Activated naive CD8-positive, alpha-beta T cell treated with anti-CD3 and anti-CD28 coated beads, Interleukin-2, amount 50 U/mL, for 16 hours (primary cell): Measurements from ENCODE around the gene NOC4L.
A peak's percentile ranks its signal among the peaks of the same experiment; 100 is the strongest.

ENCODE experiments used
- DNase-seq: peaks from one replicate; pipeline ENCODE4 v3.0.0-alpha.2; 2020; ENCODE audit warnings: low read depth, low spot score

NOC4L gene

DNA sequence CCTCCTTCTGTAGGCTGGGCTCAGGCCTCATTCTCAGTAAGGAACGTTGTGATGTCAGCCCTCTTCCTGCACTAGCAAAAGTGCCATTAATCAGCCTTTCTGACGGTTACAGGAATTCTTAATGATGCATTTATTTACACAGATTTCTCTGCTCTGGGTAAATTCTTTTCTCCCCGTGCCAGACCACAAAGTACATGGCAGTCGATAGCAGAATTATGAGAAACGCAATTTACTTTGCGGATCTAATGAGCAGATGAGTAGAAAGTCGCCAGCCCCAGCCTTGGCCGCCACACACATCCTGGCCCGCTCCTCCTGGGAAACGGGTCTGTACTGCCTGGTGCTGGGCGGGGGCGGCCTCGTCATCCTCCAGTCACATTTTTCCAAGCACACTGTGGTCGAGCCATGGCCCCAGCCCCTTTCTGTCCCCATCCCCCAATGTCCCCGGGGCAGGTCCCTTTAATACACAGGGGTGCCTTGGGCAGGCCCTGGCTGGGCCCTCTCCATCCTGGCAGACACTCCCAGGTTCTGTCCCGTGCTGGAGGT lies 25.9 kb downstream of the NOC4L start:
- DNase-seq = no peak

- no peak for DNase-seq
Measured at GRCh38 chr12:132170637-132171292, 26.5 kb downstream of the NOC4L start.

- no peak for DNase-seq
Measured at GRCh38 chr12:132171293-132171967, 27.2 kb downstream of the NOC4L start.

DNA sequence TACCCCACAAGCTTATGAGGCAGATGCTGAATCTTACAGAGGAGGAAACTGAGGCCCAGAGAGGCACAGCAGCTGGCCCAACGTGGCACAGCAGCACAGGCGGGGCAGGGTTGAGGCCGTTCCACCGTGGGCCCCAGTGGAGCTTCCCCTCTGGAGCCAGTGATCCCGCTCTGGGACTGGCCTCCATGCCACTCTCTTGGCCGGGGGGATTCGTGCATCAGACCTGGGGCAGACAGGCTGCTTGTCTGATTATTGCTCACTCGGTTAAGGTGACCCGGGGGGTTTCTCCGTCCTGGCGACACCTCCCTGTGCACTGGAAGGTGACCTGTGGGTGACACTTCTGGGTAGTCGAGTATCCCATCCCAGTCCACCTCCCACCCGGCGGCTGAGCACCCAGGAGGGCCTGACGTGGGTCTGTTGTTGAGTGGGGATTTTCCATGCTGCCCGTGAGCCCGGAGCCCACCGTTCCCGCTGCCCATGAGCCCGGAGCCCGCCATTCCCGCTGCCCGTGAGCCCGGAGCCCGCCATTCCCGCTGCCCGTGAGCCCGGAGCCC lies 27.8 kb downstream of the NOC4L start:
- no peak for DNase-seq

GRCh38 chr12:132172619-132173018 lies 28.4 kb downstream of the NOC4L start:
- DNase-seq = no peak

- no peak for DNase-seq
Measured at GRCh38 chr12:132173135-132174014, 29.1 kb downstream of the NOC4L start.

GRCh38 chr12:132174015-132174838 lies 30.0 kb downstream of the NOC4L start:
- DNase-seq = no peak

DNA sequence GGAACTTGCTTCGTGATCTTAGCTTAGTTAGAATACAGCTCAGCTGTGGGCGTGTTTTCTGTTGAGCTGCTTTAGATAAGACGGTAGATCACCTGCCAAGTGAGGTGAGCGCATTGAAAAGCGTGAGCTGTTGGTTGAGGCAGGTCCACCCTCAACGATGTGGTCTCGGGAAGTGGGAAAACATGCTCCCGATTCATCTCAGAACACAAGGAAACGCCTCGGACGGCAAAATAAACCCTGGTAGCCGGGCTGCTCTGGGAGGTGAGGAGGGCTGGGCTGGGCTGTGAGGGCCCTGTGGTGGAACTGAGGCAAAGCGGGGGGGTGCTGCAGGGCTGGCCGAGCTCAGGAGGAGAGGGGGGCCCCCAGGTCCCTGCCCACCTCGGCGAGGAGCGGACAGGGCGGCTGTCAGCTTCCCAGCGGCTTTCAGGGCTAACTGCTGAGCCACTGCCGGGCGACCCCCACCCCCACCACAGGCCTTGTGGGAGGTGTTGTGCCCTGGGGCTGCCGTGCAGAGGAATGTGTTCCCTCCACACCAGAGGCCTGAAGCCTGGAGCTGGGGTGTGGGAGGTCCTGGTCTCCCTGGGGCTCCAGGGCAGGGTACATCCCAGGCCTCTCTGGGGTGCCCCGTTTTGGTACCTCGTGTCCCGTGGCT lies 30.7 kb downstream of the NOC4L start:
- DNase-seq = no peak

DNA sequence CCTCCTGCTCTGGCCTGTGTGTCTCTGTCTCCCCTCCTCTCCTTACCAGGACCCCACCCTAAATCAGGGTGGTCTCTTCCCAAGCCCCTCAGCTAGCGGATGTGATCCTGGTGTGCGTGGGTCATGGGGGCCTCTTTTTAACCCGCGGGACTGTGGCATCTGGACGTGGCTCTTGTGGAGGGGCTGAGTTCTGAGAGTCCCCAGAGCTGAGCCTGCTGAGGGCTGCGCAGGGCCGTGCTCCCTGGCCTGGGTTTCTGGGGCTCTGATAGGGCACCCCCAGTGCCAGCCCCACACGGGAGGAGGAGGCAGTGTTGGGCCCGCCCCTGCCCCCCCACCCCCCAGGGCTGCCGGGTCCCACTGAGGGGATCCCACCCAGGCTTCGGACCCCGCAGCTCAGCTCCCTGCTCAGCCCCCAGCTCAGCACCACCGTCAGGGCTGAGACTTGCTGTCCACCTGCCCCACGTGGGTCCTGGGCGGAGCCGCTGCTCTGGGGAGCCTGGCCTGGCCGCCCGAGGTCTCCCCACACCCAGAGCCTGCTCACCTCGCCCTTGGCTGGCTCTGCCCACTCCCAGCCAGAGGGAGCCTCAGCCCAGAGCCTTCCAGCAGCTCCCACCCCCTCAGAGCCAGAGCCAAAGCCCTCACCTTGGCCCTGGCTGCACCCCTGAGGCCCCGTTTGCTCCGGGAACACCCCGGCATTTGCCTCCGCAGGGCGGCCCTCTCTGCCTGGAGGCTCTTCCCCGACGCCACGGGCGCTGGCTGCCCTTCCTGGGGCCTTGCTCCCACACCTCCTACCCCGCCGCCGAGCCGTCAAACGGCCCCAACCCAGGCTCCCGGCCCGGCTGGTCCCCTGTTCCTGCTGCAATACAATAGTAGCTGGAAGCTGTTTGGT lies 31.5 kb downstream of the NOC4L start:
- DNase-seq = no peak

- DNase-seq = no peak
Measured at GRCh38 chr12:132176385-132176919, 32.2 kb downstream of the NOC4L start.

DNA sequence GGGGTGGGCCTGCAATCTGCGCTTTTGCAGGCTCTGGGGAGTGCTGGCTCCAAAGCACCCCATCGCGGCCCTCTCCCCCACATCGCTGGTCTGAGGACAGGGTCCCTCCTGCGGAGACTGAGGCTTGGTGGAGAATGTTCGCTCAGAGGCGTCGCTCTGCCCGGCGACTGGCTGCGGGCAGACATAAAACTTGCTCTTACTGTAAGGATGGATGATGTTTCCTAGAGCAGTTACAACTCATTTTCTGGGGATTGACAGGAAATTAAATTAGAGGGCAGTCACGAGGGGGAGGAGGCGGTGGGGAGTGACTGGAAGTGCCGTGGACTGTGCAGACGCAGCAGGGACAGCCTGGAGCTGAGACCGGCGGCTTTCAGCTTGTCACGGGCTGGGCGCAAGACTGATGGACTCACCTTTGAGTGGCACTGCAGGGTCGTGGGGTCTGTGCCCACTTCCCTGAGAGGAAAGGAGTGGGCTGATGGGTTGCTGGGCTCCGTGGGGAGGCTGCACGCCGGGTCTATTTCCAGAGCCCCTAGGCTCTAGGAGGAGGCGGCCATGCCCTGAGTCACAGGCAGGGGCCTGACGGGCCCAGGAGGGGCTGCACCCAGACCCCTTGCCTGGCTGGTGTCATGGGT lies 32.8 kb downstream of the NOC4L start:
- DNase-seq = no peak

DNA sequence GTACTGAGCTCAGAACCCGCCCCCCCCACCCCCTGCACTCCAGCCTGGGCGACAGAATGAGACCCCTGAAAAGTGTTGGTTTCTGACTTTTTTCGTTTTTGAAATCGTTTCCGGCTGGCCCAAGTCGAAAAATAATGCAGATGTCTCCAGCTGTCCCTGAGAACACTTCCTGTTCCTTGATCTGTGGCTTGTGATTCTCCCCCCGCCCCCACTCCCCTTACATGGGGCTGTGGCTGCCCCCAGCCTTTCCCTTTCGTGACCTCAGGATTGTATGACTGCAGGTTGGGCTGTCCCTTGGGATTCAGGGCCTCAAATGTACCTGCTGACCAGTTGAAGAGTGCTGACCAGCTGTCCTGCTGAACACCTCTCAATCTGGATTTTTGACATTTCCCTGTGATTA lies 34.1 kb downstream of the NOC4L start:
- no peak for DNase-seq

DNA sequence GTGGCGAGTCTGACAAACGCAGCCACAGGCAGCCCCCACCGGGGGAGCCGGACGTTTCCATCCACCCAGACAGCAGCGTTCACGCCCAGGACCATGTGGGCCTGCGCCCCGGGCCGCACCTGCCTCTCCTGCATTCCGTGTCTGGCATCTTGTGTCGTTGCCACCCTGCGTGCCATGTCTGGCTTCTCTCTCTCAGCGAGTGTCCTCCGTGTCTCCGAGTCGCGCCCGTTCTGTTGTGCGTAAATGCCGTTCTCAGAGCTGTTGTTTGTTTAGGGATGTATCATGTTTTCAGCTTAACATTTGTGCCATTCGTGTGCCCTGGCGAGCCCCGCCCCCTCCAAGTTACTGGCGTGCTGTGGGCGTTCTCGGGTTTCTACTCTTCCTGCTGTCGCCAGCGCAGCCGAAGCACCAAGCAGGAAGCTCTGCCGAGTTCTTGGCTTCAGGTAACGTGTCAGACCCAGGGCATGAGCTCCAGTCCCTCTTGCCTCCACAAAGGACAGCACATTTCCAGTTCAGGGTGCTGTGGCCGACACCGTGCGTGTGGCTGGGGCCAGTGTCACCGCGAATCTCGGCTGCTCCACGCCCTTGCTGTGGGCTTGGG lies 34.6 kb downstream of the NOC4L start:
- peak; percentile 21 for DNase-seq

GRCh38 chr12:132179431-132180362 lies 35.4 kb downstream of the NOC4L start:
- no peak for DNase-seq

DNA sequence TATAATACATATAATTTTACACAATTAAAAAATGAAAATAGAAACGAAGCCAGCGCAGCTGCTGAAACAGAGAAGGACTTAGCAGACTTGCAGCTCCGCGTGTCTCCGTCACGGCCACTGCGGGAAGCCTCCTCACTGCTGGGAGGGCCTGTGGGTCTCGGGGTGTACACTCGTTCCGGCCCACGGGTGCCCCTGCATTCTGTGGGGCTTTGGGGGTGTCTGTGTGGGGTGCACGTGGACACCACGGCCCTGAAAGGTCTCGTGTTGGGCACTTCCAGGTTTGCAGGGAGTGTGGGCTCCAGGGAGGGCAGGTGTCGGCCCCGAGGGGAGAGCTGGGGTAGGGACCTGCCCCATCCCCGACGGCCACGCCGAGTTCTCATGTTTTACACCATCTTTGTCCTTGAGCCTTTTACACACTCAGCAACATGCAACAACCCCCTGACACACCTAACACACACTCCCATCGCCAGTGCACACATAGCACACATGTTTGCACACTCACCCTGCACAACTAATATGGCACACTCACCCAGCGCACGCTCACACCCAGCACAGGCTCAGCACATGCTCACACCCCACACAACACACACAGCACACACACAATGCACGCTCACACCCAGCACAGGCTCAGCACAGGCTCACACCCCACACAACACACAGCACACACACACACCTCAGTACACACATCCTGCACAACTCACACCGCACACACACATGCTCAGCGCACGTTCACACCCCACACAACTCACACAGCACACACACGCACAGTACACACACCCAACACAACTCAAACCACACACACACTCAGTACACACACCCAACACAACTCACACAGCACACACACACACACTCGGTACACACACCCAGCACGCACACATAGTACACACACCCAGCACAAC lies 36.6 kb downstream of the NOC4L start:
- no peak for DNase-seq

GRCh38 chr12:132181570-132182200 lies 37.4 kb downstream of the NOC4L start:
- no peak for DNase-seq
